Peyer's patch (tissue), 4 donors: Measurements from ENCODE around the gene SKI.

Experiments
- CTCF ChIP-seq, 6 experiments: fragments of 450-650 bp in 4 of 6; fragments of 200-600 bp in 2 of 6; sonication (generic) in 1 of 6; IDR thresholded peaks; one replicate each; pipeline ENCODE4 v1.5.1; 2017 to 2019; ENCODE audit warnings: antibody characterized with exemption in 6 of 6, mild to moderate bottlenecking in 3 of 6, moderate library complexity in 1 of 6
- POLR2A ChIP-seq, 2 donors: fragments of 450-650 bp; IDR thresholded peaks; one replicate each; pipeline ENCODE4 v1.5.1; 2017; ENCODE audit warnings: antibody characterized with exemption in 2 of 2, mild to moderate bottlenecking in 2 of 2, moderate library complexity in 2 of 2

GRCh38 chr1:2353551-2354438 is 125.7 kb downstream of the SKI start:
- no peak for TF ChIP-seq CTCF (IDR thresholded peaks at IDR 0.05)
- TF ChIP-seq POLR2A (IDR thresholded peaks at IDR 0.05): no peak
